Measurements from ENCODE around the gene SMCO1.

DNA sequence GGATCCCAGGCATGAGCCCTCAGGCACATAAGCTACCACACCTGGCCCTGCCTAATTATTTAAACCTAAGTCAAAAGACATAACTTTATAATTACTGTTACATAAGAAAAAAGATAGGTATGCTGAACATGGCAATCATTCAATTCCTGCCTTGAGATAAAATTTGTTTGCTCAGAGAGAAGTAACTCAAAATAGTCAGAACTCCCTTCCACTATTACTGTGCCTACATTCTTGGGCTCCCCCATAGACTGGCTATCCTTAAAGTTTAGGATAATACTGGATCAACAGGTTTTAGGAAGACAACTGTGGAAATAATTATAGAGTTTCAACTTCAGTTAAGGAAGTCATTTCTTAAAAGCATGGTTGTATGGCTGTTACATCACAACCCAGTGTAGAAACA, 43.3 kb upstream of the SMCO1 start:
- TF ChIP-seq, protein P1, sequence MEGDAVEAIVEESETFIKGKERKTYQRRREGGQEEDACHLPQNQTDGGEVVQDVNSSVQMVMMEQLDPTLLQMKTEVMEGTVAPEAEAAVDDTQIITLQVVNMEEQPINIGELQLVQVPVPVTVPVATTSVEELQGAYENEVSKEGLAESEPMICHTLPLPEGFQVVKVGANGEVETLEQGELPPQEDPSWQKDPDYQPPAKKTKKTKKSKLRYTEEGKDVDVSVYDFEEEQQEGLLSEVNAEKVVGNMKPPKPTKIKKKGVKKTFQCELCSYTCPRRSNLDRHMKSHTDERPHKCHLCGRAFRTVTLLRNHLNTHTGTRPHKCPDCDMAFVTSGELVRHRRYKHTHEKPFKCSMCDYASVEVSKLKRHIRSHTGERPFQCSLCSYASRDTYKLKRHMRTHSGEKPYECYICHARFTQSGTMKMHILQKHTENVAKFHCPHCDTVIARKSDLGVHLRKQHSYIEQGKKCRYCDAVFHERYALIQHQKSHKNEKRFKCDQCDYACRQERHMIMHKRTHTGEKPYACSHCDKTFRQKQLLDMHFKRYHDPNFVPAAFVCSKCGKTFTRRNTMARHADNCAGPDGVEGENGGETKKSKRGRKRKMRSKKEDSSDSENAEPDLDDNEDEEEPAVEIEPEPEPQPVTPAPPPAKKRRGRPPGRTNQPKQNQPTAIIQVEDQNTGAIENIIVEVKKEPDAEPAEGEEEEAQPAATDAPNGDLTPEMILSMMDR (conservative IDR thresholded peaks at IDR 0.05; ENCODE audit: low read length), result no peak
- TF ChIP-seq EZH2phosphoT487 (IDR thresholded peaks at IDR 0.05; ENCODE audit: borderline replicate concordance), result no peak
